HEK293T (cell line): ENCODE measurements around the gene CTDP1.

Experiments
- CTCF ChIA-PET: fragments of 350-600 bp; formaldehyde crosslinking; extraction: SDS; loops from one replicate; lab custom pipeline; 2021; ENCODE audit warnings: antibody characterized with exemption, inconsistent platforms; lab: Yijun Ruan, JAX
- POLR2A ChIA-PET: fragments of 350-600 bp; formaldehyde crosslinking; extraction: SDS; loops from one replicate; lab custom pipeline; 2020; ENCODE audit warnings: antibody characterized with exemption, inconsistent platforms; lab: Yijun Ruan, JAX
- DNase-seq: peaks from one replicate; pipeline ENCODE4 v3.0.0; 2012; ENCODE audit warnings: mixed read lengths; ENCODE audit errors: extremely low spot score
- ARNT ChIP-seq: fragments of 450-650 bp; IDR thresholded peaks from 2 replicates; pipeline ENCODE4 v1.6.1; 2017; ENCODE audit warnings: mild to moderate bottlenecking
- BHLHE40 ChIP-seq: fragments of 450-650 bp; IDR thresholded peaks from 2 replicates; pipeline ENCODE4 v1.6.1; 2016; ENCODE audit warnings: mild to moderate bottlenecking, moderate library complexity, borderline replicate concordance
- CTBP1 ChIP-seq: fragments of 450-650 bp; IDR thresholded peaks from 2 replicates; pipeline ENCODE4 v1.6.1; 2016; ENCODE audit warnings: borderline replicate concordance
- ELF4 ChIP-seq: fragments of 450-650 bp; IDR thresholded peaks from 2 replicates; pipeline ENCODE4 v1.6.1; 2017; ENCODE audit warnings: antibody characterized with exemption
- FOXA1 ChIP-seq: fragments of 450-650 bp; IDR thresholded peaks from 2 replicates; pipeline ENCODE4 v1.6.1; 2016; ENCODE audit warnings: mild to moderate bottlenecking
- FOXK2 ChIP-seq: fragments of 450-650 bp; IDR thresholded peaks from 2 replicates; pipeline ENCODE4 v1.6.1; 2016; ENCODE audit warnings: mild to moderate bottlenecking
- FOXM1 ChIP-seq: fragments of 450-650 bp; IDR thresholded peaks from 2 replicates; pipeline ENCODE4 v1.6.1; 2017; ENCODE audit warnings: mild to moderate bottlenecking, borderline replicate concordance
- HDGF ChIP-seq: fragments of 450-650 bp; IDR thresholded peaks from 2 replicates; pipeline ENCODE4 v1.6.1; 2017; ENCODE audit warnings: antibody characterized with exemption, borderline replicate concordance
- L3MBTL2 ChIP-seq: fragments of 450-650 bp; conservative IDR thresholded peaks from 2 replicates; pipeline ENCODE4 v1.6.1; 2016; ENCODE audit warnings: mild to moderate bottlenecking
- LEF1 ChIP-seq: fragments of 450-650 bp; IDR thresholded peaks from 2 replicates; pipeline ENCODE4 v1.6.1; 2017; ENCODE audit warnings: mild to moderate bottlenecking, borderline replicate concordance
- NFRKB ChIP-seq: fragments of 450-650 bp; IDR thresholded peaks from 2 replicates; pipeline ENCODE4 v1.6.1; 2016; ENCODE audit warnings: mild to moderate bottlenecking, moderate library complexity
- PKNOX1 ChIP-seq: fragments of 450-650 bp; IDR thresholded peaks from 2 replicates; pipeline ENCODE4 v1.6.1; 2016
- SP1 ChIP-seq: fragments of 450-650 bp; IDR thresholded peaks from 2 replicates; pipeline ENCODE4 v1.6.1; 2017
- SUZ12 ChIP-seq: fragments of 450-650 bp; IDR thresholded peaks from 2 replicates; pipeline ENCODE4 v1.6.1; 2016; ENCODE audit warnings: mild to moderate bottlenecking
- TARDBP ChIP-seq: fragments of 450-650 bp; IDR thresholded peaks from 2 replicates; pipeline ENCODE4 v1.6.1; 2016
- ZNF384 ChIP-seq: fragments of 450-650 bp; IDR thresholded peaks from 2 replicates; pipeline ENCODE4 v1.6.1; 2016

The CTDP1 gene

GRCh38 chr18:79741362-79741700, 61.7 kb downstream of the CTDP1 start:
- POLR2A ChIA-PET = no interaction called here
- no peak for DNase-seq
- no peak for TF ChIP-seq TARDBP
- TF ChIP-seq SUZ12 = no peak
- CTCF ChIA-PET = no interaction called here

GRCh38 chr18:79742076-79742475, 62.5 kb downstream of the CTDP1 start:
- no peak for TF ChIP-seq BHLHE40
- TF ChIP-seq PKNOX1 = no peak
- TF ChIP-seq FOXM1 = no peak
- TF ChIP-seq CTBP1 = no peak
- TF ChIP-seq LEF1 = no peak
- TF ChIP-seq L3MBTL2 = no peak
- TF ChIP-seq FOXK2 = no peak
- no peak for TF ChIP-seq NFRKB
- TF ChIP-seq TARDBP = no peak
- TF ChIP-seq ELF4 = no peak
- TF ChIP-seq HDGF = no peak
- TF ChIP-seq ZNF384 = no peak
- no peak for TF ChIP-seq ARNT
- no peak for TF ChIP-seq FOXA1
- TF ChIP-seq SUZ12 = no peak
- TF ChIP-seq SP1 = no peak
- CTCF ChIA-PET = no interaction called here
- DNase-seq = no peak
- POLR2A ChIA-PET = no interaction called here

GRCh38 chr18:79744625-79745024, 65.0 kb downstream of the CTDP1 start:
- CTCF ChIA-PET = no interaction called here

GRCh38 chr18:79746730-79747129, 67.1 kb downstream of the CTDP1 start:
- ChIA-PET CTCF (no interaction called here), POLR2A (no interaction called here)
- TF ChIP-seq ELF4 = no peak
- no peak for TF ChIP-seq SP1
- TF ChIP-seq CTBP1 = no peak
- TF ChIP-seq TARDBP = no peak
- TF ChIP-seq ZNF384 = no peak
- no peak for TF ChIP-seq BHLHE40
- TF ChIP-seq LEF1 = no peak
- no peak for TF ChIP-seq FOXA1
- DNase-seq = no peak

More at GRCh38 chr18:79744625-79745024, 65.0 kb downstream of the CTDP1 start:
- POLR2A ChIA-PET = no interaction called here
- TF ChIP-seq ZNF384 (no peak), SUZ12 (no peak)
- no peak for DNase-seq

GRCh38 chr18:79747156-79747845, 67.7 kb downstream of the CTDP1 start:
- no peak for DNase-seq
- ChIA-PET CTCF (no interaction called here), POLR2A (no interaction called here)
- TF ChIP-seq ZNF384 (no peak), TARDBP (no peak), ELF4 (no peak), FOXM1 (no peak), LEF1 (no peak), FOXA1 (no peak), CTBP1 (no peak), NFRKB (no peak), BHLHE40 (no peak), FOXK2 (no peak), L3MBTL2 (no peak), SUZ12 (no peak)

GRCh38 chr18:79748321-79749180, 68.9 kb downstream of the CTDP1 start:
- CTCF ChIA-PET = no interaction called here
- TF ChIP-seq CTBP1 (no peak), HDGF (no peak), PKNOX1 (no peak), FOXM1 (no peak), SUZ12 (no peak), LEF1 (no peak), BHLHE40 (no peak)
- POLR2A ChIA-PET = no interaction called here
- no peak for DNase-seq
